GM23248 (cell line): ENCODE measurements around the gene BCL11B.

Source experiments
- EZH2 ChIP-seq: fragments of 200-600 bp; sonication (generic); IDR thresholded peaks from 2 replicates; pipeline ENCODE4 v1.6.1; 2018; ENCODE audit warnings: antibody characterized with exemption, mild to moderate bottlenecking; ENCODE audit not compliant: insufficient read depth, poor library complexity, severe bottlenecking
- EZH2phosphoT487 ChIP-seq: fragments of 200-600 bp; sonication (generic); IDR thresholded peaks from 2 replicates; pipeline ENCODE4 v1.6.1; 2018; ENCODE audit warnings: antibody characterized with exemption, moderate library complexity, mild to moderate bottlenecking, low read depth; ENCODE audit not compliant: insufficient read depth

DNA sequence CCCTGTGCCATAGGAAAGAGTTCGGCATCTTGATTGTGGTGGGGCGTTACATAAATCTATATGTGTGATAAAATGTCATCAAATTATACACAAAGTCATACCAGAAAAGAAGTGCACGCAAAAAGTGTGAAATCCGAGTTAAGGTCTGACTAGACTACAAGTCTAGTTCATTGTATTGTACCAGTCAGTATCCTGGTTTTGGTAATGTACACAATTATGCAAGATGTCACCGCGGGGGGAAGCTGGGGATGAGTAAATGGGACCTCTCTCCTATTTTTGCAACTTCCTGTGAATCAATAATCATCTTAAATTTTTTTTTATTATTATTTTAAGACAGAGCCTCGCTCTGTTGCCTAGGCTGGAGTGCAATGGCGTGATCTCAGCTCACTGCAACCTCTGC lies 43.2 kb upstream of the BCL11B start:
- TF ChIP-seq EZH2, result no peak
- TF ChIP-seq EZH2phosphoT487, result no peak
